SK-N-SH treated with all-trans-retinoic acid at 6 μM for 48 hours (cell line): ENCODE data around the gene SEMA3F.

ENCODE experiments used
- ATAC-seq: fragments of 200-7000 bp; cut with Tn5 transposase; 3 replicates; pipeline ENCODE4 v1.9.1; 2020; ENCODE audit warnings: mild to moderate bottlenecking, moderate library complexity
- ARNTL ChIP-seq: fragments of 450-650 bp; formaldehyde crosslinking; IDR thresholded peaks from 2 replicates; pipeline ENCODE4 v1.5.0; 2020; ENCODE audit warnings: low read depth, mild to moderate bottlenecking, moderate library complexity, borderline replicate concordance
- BACH2 ChIP-seq: fragments of 250-450 bp; sonication (Bioruptor Pico); IDR thresholded peaks from 2 replicates; pipeline ENCODE4 v1.9.0; 2021; ENCODE audit warnings: mild to moderate bottlenecking, borderline replicate concordance
- CREB5 ChIP-seq: fragments of 250-450 bp; sonication (Bioruptor Pico); IDR thresholded peaks from 2 replicates; pipeline ENCODE4 v1.5.1; 2020; ENCODE audit warnings: low read depth, mild to moderate bottlenecking, moderate library complexity
- CSDC2 ChIP-seq: fragments of 250-450 bp; sonication (Bioruptor Pico); IDR thresholded peaks from 2 replicates; pipeline ENCODE4 v1.5.0; 2020; ENCODE audit warnings: mild to moderate bottlenecking, moderate library complexity
- CSRNP3 ChIP-seq: fragments of 250-450 bp; sonication (Bioruptor Pico); IDR thresholded peaks from 2 replicates; pipeline ENCODE4 v1.5.1; 2021; ENCODE audit warnings: mild to moderate bottlenecking, moderate library complexity
- ESRRG ChIP-seq: fragments of 250-450 bp; sonication (Bioruptor Pico); IDR thresholded peaks from 2 replicates; pipeline ENCODE4 v1.6.1; 2021; ENCODE audit warnings: mild to moderate bottlenecking
- GLIS3 ChIP-seq: fragments of 250-450 bp; sonication (Bioruptor Pico); IDR thresholded peaks from 2 replicates; pipeline ENCODE4 v1.5.0; 2020; ENCODE audit warnings: mild to moderate bottlenecking, moderate library complexity
- ISL1 ChIP-seq: fragments of 250-450 bp; sonication (Bioruptor Pico); IDR thresholded peaks from 2 replicates; pipeline ENCODE4 v2.1.2; 2022; ENCODE audit warnings: mild to moderate bottlenecking, moderate library complexity
- PATZ1 ChIP-seq: fragments of 250-450 bp; sonication (Bioruptor Pico); IDR thresholded peaks from 2 replicates; pipeline ENCODE4 v1.8.0; 2020; ENCODE audit warnings: mild to moderate bottlenecking, moderate library complexity, borderline replicate concordance
- POU6F1 ChIP-seq: fragments of 250-450 bp; sonication (Bioruptor Pico); IDR thresholded peaks from 2 replicates; pipeline ENCODE4 v1.8.0; 2021; ENCODE audit warnings: low read depth, mild to moderate bottlenecking, moderate library complexity, borderline replicate concordance
- RARB ChIP-seq: fragments of 250-450 bp; sonication (Bioruptor Pico); IDR thresholded peaks from 2 replicates; pipeline ENCODE4 v1.8.0; 2021; ENCODE audit warnings: mild to moderate bottlenecking, moderate library complexity
- SNAI2 ChIP-seq: fragments of 250-450 bp; sonication (Bioruptor Pico); IDR thresholded peaks from 2 replicates; pipeline ENCODE4 v1.5.0; 2020; ENCODE audit warnings: mild to moderate bottlenecking, moderate library complexity
- TCF4 ChIP-seq: fragments of 250-450 bp; sonication (Bioruptor Pico); IDR thresholded peaks from 2 replicates; pipeline ENCODE4 v1.8.0; 2021; ENCODE audit warnings: mild to moderate bottlenecking, moderate library complexity, borderline replicate concordance
- TOX ChIP-seq: fragments of 250-450 bp; sonication (Bioruptor Pico); IDR thresholded peaks from 2 replicates; pipeline ENCODE4 v1.8.0; 2021; ENCODE audit warnings: mild to moderate bottlenecking, moderate library complexity, borderline replicate concordance
- TSHZ2 ChIP-seq: fragments of 250-450 bp; sonication (Bioruptor Pico); IDR thresholded peaks from 2 replicates; pipeline ENCODE4 v1.5.0; 2020; ENCODE audit warnings: mild to moderate bottlenecking, moderate library complexity
- ZFP3 ChIP-seq: fragments of 250-450 bp; sonication (Bioruptor Pico); IDR thresholded peaks from 2 replicates; pipeline ENCODE4 v1.5.0; 2020; ENCODE audit warnings: mild to moderate bottlenecking, moderate library complexity
- ZFP30 ChIP-seq: fragments of 450-650 bp; formaldehyde crosslinking; IDR thresholded peaks from 2 replicates; pipeline ENCODE4 v1.5.0; 2022; ENCODE audit warnings: mild to moderate bottlenecking, moderate library complexity
- ZNF565 ChIP-seq: fragments of 450-650 bp; formaldehyde crosslinking; conservative IDR thresholded peaks from 2 replicates; pipeline ENCODE4 v1.5.0; 2020; ENCODE audit warnings: low read depth, mild to moderate bottlenecking, moderate library complexity
- ZNF70 ChIP-seq: fragments of 450-650 bp; formaldehyde crosslinking; IDR thresholded peaks from 2 replicates; pipeline ENCODE4 v1.5.0; 2020; ENCODE audit warnings: mild to moderate bottlenecking, moderate library complexity
- ZNF8 ChIP-seq: fragments of 450-650 bp; formaldehyde crosslinking; IDR thresholded peaks from 2 replicates; pipeline ENCODE4 v1.5.0; 2020; ENCODE audit warnings: mild to moderate bottlenecking, moderate library complexity

Gene SEMA3F

GRCh38 chr3:50194903-50195500, 39.9 kb downstream of the SEMA3F start:
- ATAC-seq = peak; percentile 33
- TF ChIP-seq BACH2 (CRISPR knock-in tag) (no peak), TOX (CRISPR knock-in tag) (no peak), CSDC2 (CRISPR knock-in tag) (no peak)

- TF ChIP-seq CREB5 (CRISPR knock-in tag) = no peak
- no peak for TF ChIP-seq GLIS3
- TF ChIP-seq ZNF565 (CRISPR knock-in tag) = no peak
- TF ChIP-seq ZFP3 (CRISPR knock-in tag) = no peak
- no peak for TF ChIP-seq CSDC2 (CRISPR knock-in tag)
- no peak for TF ChIP-seq POU6F1 (CRISPR knock-in tag)
- no peak for TF ChIP-seq RARB (CRISPR knock-in tag)
- no peak for TF ChIP-seq ZFP30
- TF ChIP-seq ZNF8 (CRISPR knock-in tag) = no peak
- no peak for TF ChIP-seq ARNTL (CRISPR knock-in tag)
- TF ChIP-seq PATZ1 (CRISPR knock-in tag) = no peak
- TF ChIP-seq TCF4 (CRISPR knock-in tag) = no peak
- TF ChIP-seq ISL1 = no peak
- TF ChIP-seq TSHZ2 (CRISPR knock-in tag) = no peak
- ATAC-seq = no peak
These were observed 40.6 kb downstream of the SEMA3F start for GRCh38 chr3:50195501-50196252.

GRCh38 chr3:50196253-50196801, 41.2 kb downstream of the SEMA3F start:
- no peak for ATAC-seq
- no peak for TF ChIP-seq GLIS3
- no peak for TF ChIP-seq ZFP3 (CRISPR knock-in tag)
- no peak for TF ChIP-seq CSRNP3
- TF ChIP-seq CSDC2 (CRISPR knock-in tag) = no peak
- no peak for TF ChIP-seq PATZ1 (CRISPR knock-in tag)
- no peak for TF ChIP-seq ESRRG (CRISPR knock-in tag)
- TF ChIP-seq TOX (CRISPR knock-in tag) = no peak
- no peak for TF ChIP-seq ZNF70
- TF ChIP-seq BACH2 (CRISPR knock-in tag) = no peak
- no peak for TF ChIP-seq ZNF565 (CRISPR knock-in tag)
- no peak for TF ChIP-seq RARB (CRISPR knock-in tag)
- no peak for TF ChIP-seq SNAI2
- no peak for TF ChIP-seq ISL1
- TF ChIP-seq TCF4 (CRISPR knock-in tag) = no peak
- TF ChIP-seq ZFP30 = no peak
- TF ChIP-seq TSHZ2 (CRISPR knock-in tag) = no peak
